Sigmoid colon (tissue), 7 donors: Measurements from ENCODE around the gene TMEM231. TPM values are rescaled to one million over a fixed set of nuclear protein-coding genes. Genes with fewer than 3 reads are reported as not detected.
A peak's percentile ranks its signal among the peaks of the same experiment; 100 is the strongest.

Source experiments
- DNase-seq: peaks from one replicate; pipeline ENCODE4 v3.0.0-alpha.2; 2019
- H3K27ac ChIP-seq, 4 donors: fragments of 200-600 bp; sonication (generic); one replicate each; pipeline ENCODE4 v1.5.1; 2016 to 2019; ENCODE audit warnings: mild to moderate bottlenecking in 1 of 4
- H3K27me3 ChIP-seq, 3 donors: fragments of 200-600 bp; sonication (generic); one replicate each; pipeline ENCODE4 v1.5.1; 2019; ENCODE audit warnings: mild to moderate bottlenecking in 1 of 3
- H3K36me3 ChIP-seq, 4 donors: fragments of 200-600 bp; sonication (generic); one replicate each; pipeline ENCODE4 v1.5.1; 2016 to 2019
- H3K4me1 ChIP-seq, 4 donors: fragments of 200-600 bp; sonication (generic); one replicate each; pipeline ENCODE4 v1.5.1; 2017 to 2019
- H3K4me3 ChIP-seq, 4 donors: fragments of 200-600 bp; sonication (generic); one replicate each; pipeline ENCODE4 v1.5.1; 2017 to 2019; ENCODE audit warnings: mild to moderate bottlenecking in 2 of 4, moderate library complexity in 1 of 4
- H3K9me3 ChIP-seq, 4 donors: fragments of 200-600 bp in 3 of 4; sonication (generic) in 3 of 4; one replicate each; pipeline versions ENCODE4 v1.5.1 to v1.6.1; 2013 to 2019
- EP300 ChIP-seq, 4 donors: sonication (generic); formaldehyde crosslinking; IDR thresholded peaks; one replicate each; pipeline ENCODE4 v1.6.1; 2017; ENCODE audit warnings: antibody characterized with exemption in 4 of 4
- POLR2A ChIP-seq, 2 donors: fragments of 450-650 bp; IDR thresholded peaks; one replicate each; pipeline ENCODE4 v1.6.1; 2016; ENCODE audit warnings: antibody characterized with exemption in 2 of 2, mild to moderate bottlenecking in 2 of 2, moderate library complexity in 2 of 2
- POLR2AphosphoS5 ChIP-seq, 4 donors: sonication (generic); formaldehyde crosslinking; IDR thresholded peaks; one replicate each; pipeline ENCODE4 v1.6.1; 2017; ENCODE audit warnings: antibody characterized with exemption in 4 of 4
- WGBS, 2 donors: extraction: QIAGEN DNeasy Blood & Tissue Kit; methylation state at CpG; one replicate each; pipeline ENCODE4 v1.1.7; 2013; 5-methylcytosine and 5-hydroxymethylcytosine counted together
- intact Hi-C: fragments of 100-400 bp; cut with DNase I; formaldehyde crosslinking; loops from one replicate; pipeline ENCODE4 v1.15.1; 2023
- polyA plus RNA-seq, 3 donors: library from polyadenylated mRNA; stranded (reverse); fragments of 200-250 nt; gene quantifications; one replicate each; pipeline ENCODE4 v1.2.3, GENCODE V29; 2013
- total RNA-seq, 4 donors: library from RNA; depleted of rRNA; stranded (reverse); fragments of >200 nt; gene quantifications; one replicate each; pipeline ENCODE4 v1.1.0, GENCODE V29; 2016
- TF ChIP-seq, protein P1 (sequence below), 4 experiments: fragments of 450-650 bp in 3 of 4; fragments of 200-600 bp in 1 of 4; IDR thresholded peaks; one replicate each; pipeline ENCODE4 v1.5.1; 2016 to 2019; ENCODE audit warnings: antibody characterized with exemption in 4 of 4, mild to moderate bottlenecking in 3 of 4, moderate library complexity in 2 of 4
- donor health status: healthy with polysubstance abuse.
- donor health status: Bipolar disorder and iron deficiency.
- donor health status: healthy.

The TMEM231 gene
- total and polyA plus RNA-seq, 7 donors, result 1.2 to 8.8 (median 4.3) TPM

DNA sequence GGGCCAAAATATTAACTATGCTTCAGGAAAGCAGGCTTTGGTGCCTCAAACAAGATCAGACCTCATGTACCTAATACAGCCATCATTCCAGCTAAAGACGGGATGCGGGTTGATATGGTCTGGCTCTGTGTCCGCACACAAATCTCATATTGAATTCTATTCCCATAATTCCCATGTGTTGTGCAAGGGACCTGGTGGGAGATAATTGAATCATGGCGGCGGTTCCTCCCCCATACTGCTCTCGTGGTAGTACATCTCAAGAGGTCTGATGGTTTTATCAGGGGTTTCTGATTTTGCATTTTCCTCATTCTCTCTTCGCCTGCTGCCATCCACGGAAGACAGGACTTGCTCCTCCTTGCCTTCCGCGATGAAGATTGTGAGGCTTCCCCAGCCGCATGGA, 41.8 kb downstream of the TMEM231 start:
- H3K27ac ChIP-seq, result no peak overlapping the region
- no peak for DNase-seq
- H3K4me1 ChIP-seq, result peaks cover 0 to 11% (median 9%) of the 10 kb centered on the region in 4 donors
- no peaks in the 10 kb centered on the region for H3K27me3 ChIP-seq
- intact Hi-C loops, result no loop called here
- H3K4me3 ChIP-seq, result no peak overlapping the region
- TF ChIP-seq, protein P1, sequence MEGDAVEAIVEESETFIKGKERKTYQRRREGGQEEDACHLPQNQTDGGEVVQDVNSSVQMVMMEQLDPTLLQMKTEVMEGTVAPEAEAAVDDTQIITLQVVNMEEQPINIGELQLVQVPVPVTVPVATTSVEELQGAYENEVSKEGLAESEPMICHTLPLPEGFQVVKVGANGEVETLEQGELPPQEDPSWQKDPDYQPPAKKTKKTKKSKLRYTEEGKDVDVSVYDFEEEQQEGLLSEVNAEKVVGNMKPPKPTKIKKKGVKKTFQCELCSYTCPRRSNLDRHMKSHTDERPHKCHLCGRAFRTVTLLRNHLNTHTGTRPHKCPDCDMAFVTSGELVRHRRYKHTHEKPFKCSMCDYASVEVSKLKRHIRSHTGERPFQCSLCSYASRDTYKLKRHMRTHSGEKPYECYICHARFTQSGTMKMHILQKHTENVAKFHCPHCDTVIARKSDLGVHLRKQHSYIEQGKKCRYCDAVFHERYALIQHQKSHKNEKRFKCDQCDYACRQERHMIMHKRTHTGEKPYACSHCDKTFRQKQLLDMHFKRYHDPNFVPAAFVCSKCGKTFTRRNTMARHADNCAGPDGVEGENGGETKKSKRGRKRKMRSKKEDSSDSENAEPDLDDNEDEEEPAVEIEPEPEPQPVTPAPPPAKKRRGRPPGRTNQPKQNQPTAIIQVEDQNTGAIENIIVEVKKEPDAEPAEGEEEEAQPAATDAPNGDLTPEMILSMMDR (IDR thresholded peaks at IDR 0.05), result no peak
- no peak for TF ChIP-seq POLR2AphosphoS5 (IDR thresholded peaks at IDR 0.05)
- TF ChIP-seq POLR2A (IDR thresholded peaks at IDR 0.05), result no peak
- TF ChIP-seq EP300 (IDR thresholded peaks at IDR 0.05), result no peak
- WGBS, 2 donors, result 96% methylated on average over 11 of the region's 11 CpGs
- no peaks in the 10 kb centered on the region for H3K9me3 ChIP-seq
- no peaks in the 10 kb centered on the region for H3K36me3 ChIP-seq

DNA sequence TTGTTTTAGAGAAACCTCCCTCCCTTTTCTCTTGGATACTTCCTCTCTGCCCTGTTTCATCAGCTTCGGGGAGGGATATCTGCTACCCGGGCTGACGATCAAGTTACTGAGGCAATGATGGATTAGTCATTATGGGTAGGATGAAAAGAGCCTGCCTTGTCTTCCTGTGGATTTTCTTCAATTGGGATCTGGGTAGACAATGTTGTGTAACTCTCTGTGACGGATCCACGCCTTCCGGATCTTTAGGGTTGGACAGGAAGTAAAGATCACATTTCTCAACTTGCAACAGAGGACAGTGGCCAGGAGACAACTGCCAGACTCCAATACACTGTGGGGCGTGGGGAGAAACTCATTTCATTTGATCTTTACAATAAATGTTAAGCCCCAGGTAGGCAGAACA, 49.5 kb downstream of the TMEM231 start:
- 42 to 50% methylated on average over 7 of the region's 7 CpGs for WGBS, 2 donors
- Histone ChIP-seq H3K4me3 (no peak overlapping the region), H3K27ac (no peak overlapping the region), H3K27me3 (no peaks in the 10 kb centered on the region), H3K36me3 (no peaks in the 10 kb centered on the region), H3K9me3 (no peaks in the 10 kb centered on the region), H3K4me1 (peaks cover 0 to 5% (median 2%) of the 10 kb centered on the region in 4 donors)
- no peak for TF ChIP-seq POLR2A (IDR thresholded peaks at IDR 0.05)
- TF ChIP-seq, protein P1 (IDR thresholded peaks at IDR 0.05), result no peak
- no peak for TF ChIP-seq POLR2AphosphoS5 (IDR thresholded peaks at IDR 0.05)
- TF ChIP-seq EP300 (IDR thresholded peaks at IDR 0.05), result no peak
- intact Hi-C loops, result no loop called here
- peak; percentile 75 for DNase-seq

DNA sequence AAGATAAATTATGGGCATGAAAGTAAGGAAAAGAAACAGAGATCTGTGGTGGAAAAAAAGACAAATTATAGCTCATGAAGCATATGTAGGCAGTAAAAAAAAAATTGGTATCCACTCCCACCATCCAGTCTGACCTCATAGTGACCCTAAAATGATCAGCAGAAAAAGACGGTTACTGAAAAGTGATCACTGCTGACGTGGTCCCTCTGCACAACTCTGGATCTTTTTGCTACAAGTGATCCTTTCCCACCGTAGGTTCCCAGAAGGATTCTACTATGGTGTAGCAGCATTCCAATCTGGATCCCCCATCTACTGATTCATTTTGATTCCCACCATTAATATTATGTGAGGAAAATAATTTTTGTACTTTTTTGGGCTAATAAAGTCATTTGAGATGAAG, 49.9 kb downstream of the TMEM231 start:
- 84 to 87% methylated on average over 3 of the region's 3 CpGs for WGBS, 2 donors
- intact Hi-C loops, result no loop called here
- DNase-seq, result no peak
- TF ChIP-seq, protein P1 (IDR thresholded peaks at IDR 0.05), result no peak
- TF ChIP-seq POLR2A (IDR thresholded peaks at IDR 0.05) (no peak), EP300 (IDR thresholded peaks at IDR 0.05) (no peak), POLR2AphosphoS5 (IDR thresholded peaks at IDR 0.05) (no peak)
- Histone ChIP-seq H3K4me3 (no peak overlapping the region), H3K27me3 (no peaks in the 10 kb centered on the region), H3K36me3 (no peaks in the 10 kb centered on the region), H3K9me3 (no peaks in the 10 kb centered on the region), H3K27ac (no peak overlapping the region), H3K4me1 (peaks cover 0 to 9% (median 4%) of the 10 kb centered on the region in 4 donors)

DNA sequence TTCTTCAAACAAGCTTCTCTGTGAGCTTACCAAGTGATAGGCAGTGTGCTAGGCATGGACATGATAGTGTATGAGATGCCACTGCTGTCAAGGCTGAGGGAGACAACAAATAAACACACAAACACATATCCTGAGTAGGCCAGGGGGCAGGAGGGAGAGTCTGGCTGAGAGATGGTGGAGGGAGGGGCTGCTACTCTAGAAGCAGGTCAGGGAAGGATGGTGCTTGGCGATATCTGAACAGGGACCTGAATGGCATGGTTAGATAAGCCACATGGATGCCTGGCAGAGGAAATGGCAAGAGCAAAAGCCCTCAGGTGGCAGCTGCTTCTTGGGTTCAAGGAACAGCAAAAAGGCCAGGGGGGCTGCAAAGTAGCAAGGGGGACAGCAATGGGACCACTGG, 52.3 kb downstream of the TMEM231 start:
- intact Hi-C loops, result no loop called here
- H3K27me3 ChIP-seq, result no peaks in the 10 kb centered on the region
- no peak overlapping the region for H3K4me3 ChIP-seq
- H3K9me3 ChIP-seq, result no peaks in the 10 kb centered on the region
- 90 to 96% methylated on average over 1 of the region's 1 CpG for WGBS, 2 donors
- DNase-seq, result no peak
- H3K36me3 ChIP-seq, result no peaks in the 10 kb centered on the region
- no peak overlapping the region for H3K27ac ChIP-seq
- H3K4me1 ChIP-seq, result peaks cover 0 to 9% (median 4%) of the 10 kb centered on the region in 4 donors
- TF ChIP-seq POLR2AphosphoS5 (IDR thresholded peaks at IDR 0.05) (no peak), POLR2A (IDR thresholded peaks at IDR 0.05) (no peak), EP300 (IDR thresholded peaks at IDR 0.05) (no peak)
- TF ChIP-seq, protein P1 (IDR thresholded peaks at IDR 0.05), result no peak
